B cell (primary cell): Measurements from ENCODE around the gene NUAK1.

ENCODE experiments used
- CTCF ChIP-seq: fragments of 200-600 bp; IDR thresholded peaks from one replicate; pipeline ENCODE4 v1.8.0; 2022; ENCODE audit warnings: antibody characterized with exemption, mild to moderate bottlenecking
- EZH2 ChIP-seq: IDR thresholded peaks from 2 replicates; pipeline ENCODE4 v1.6.1; 2012; ENCODE audit warnings: borderline replicate concordance, low read depth, mild to moderate bottlenecking, moderate library complexity, low read length; ENCODE audit not compliant: insufficient read depth, poor library complexity, severe bottlenecking

GRCh38 chr12:106013941-106014340, 124.8 kb downstream of the NUAK1 start:
- TF ChIP-seq EZH2, result no peak
- no peak for TF ChIP-seq CTCF
